IPS-NIHi7 (cell line): Measurements from ENCODE around the gene ASPA.
"Not testable (repeated sequence)": the region's sequence is repeated elsewhere in the genome, so short reads cannot be mapped to it uniquely, and the experiment has no call there.

Experiments used
- DNase-seq: peaks from one replicate; pipeline ENCODE4 v3.0.0; 2012; ENCODE audit warnings: mixed read lengths; ENCODE audit errors: extremely low spot score

Gene ASPA

DNA sequence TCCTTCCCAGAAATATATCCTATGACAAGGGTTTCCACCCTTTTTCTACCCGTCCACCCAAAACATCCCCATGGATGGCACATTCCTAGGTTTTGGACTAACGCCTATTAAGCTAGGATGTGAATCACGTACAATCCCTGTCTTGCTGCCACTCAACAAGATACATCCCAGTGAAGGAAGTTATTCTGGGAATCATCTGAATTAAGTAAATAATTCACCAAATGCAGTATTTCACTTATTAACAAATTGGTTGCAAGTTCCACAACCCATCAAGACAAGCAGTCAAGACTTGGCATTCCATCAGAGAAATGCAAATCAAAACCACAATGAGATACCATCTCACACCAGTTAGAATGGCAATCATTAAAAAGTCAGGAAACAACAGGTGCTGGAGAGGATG is 32.1 kb downstream of the ASPA start:
- no peak for DNase-seq

DNA sequence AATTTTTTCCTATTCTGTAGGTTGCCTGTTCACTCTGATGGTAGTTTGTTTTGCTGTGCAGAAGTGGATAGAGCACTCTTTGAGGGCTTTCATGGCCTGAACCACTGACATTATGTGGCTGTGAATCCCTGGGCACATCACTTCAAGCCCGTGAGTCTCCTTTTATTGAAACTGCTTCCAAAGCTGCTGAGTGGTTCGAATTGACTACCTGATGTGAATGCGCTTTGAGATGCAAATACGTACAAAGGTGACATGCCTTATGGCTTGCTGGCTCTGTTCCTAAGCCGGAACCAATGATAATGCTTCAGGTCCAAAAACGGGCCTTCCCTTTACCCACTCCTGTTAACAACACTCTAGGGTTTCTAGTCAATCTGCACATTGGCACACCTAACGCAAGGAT is 34.3 kb downstream of the ASPA start:
- no peak for DNase-seq

DNA sequence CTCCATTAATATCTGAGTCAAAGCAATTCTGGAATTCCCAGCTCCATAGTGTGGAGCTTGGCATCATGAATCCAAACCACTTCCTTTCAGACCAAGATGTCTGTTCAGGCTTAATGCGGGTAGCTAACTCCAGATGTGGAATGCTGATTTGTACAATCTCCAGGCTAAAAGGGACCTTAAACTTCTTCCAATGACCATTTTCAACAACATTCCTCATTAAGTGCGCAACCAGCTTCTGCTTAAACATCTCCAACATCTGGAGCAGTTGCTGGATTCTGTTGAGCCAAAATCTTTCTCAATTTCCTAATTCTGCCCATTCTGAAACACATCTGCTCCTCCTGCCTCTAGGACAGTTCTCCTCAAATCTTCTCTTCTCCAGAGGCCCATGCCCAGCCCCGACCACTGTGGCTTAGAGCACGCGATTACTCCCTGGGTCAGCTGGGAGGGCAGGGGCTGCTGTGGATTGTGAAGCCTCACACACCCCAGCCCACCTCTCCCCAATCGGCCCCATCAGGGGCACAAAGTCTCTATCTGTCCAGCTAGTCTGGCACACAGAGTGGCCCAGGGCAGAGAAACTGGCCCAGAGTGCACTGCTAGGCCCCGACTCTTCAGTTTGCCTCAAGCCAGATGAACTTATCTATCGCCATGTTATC is 36.2 kb downstream of the ASPA start:
- DNase-seq, result no peak

DNA sequence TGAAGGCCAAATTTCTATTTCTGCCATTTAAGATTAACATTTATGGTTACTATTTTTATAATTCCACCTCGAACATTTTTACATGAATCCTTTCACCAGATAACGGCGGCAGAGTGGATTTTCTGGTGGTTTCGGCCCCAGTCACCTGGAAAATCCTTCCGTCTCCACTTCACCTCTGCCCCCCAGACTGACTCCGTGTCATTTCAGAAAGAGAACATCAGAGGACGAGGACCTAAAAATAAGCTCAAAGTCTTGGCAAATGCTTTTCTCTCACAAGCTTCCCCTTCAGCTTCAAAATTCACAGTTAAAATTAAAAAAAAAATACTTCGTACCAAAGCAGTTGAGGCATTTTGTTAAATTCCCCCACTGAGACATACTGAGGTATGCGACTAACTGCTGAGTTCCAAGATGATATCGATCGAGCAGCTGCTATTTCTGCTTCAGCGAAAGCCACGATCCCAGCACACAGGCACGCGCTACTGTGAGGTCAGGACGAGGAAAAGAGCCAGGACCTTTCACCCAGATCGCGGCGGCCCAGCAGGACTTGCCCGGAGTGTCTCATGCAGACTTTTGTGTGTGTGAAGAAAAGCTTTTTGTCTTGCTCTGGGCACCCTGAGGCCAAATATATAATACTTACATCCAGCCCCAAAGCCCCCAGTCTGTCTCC is 36.8 kb downstream of the ASPA start:
- DNase-seq, result peak; percentile 59

DNA sequence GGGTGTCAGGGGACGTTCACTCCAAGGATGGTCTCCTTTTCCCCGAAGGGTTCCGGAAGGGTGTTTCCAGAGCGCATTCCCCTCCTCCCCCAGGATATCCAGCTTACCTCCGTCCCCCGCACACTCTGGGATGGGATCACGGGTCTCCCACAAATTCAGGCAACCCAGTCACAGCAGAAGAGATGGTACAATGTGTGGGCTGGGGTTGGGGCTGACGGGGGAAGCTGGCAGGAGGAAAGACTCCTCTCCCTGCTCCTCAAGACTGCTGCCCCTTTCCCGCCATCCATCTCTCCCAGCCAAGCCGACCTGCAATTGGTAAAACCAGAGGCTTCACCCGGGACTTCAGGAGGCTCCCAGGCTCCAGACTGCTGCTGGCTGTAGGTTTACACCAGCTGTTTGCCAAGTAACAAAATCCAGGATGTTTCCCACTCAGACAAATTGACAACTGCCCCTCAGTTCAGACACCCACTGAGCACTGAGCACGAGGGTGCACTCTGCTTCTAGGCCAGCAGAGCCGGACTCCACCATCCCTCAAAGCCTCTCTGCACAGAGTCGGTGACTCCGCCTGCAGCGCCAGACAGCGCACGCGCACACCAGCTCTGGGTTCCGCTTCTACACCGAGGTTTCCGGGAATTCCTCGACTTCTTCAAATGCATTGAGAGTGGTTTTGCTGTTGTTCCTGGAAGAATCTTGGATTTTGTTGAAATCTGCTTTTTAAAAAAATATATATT is 37.7 kb downstream of the ASPA start:
- no peak for DNase-seq

DNA sequence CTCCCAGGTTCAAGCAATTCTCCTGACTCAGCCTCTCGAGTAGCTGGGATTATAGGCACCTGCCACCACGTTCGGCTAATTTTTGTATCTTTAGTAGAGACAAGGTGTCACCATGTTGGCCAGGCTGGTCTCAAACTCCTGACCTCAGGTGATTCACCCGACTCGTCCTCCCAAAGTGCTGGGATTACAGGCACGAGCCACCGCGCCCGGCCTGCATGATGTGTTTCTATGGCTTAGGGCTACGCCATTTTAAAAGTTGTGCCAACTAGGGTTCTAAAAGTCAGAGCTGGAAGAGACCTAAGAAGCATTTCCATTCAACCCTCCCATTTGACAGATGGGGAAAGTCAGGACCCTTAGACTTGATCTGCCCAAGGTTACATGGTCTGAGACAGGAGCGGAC is 38.4 kb downstream of the ASPA start:
- not testable (repeated sequence) for DNase-seq

DNA sequence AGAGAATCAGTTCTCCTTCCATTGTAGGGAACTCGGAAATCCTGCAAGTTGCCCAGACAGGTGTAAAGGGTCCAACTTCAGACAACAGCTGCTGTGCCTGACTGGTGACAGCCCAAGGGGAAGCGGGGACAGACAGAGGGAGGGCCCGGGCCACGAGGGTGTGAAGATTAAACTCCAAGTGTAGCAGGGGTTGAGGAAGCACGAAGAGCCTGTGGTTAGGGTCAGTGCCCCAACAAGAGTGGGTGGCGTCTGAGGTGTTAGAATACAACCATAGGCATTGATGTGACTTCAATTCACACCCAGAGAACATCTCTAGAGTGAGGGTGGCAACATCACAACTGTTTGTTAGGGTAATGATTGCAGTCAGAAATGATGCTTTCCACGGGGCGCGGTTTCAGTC is 39.1 kb downstream of the ASPA start:
- no peak for DNase-seq

DNA sequence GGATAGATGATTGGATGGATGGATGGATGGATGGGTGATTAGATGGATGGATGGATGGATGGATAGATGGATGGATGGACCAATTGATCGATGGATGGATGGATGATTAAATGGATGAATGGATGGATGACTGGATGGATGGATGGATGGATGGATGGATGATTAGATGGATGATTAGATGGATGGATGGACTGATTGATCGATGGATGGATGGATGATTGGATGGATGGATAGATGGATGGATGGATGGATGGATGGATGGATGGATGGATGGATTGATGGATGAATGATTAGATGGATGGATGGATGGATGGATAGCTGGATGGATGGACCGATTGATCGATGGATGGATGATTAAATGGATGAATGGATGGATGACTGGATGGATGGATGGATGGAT is 43.7 kb downstream of the ASPA start:
- DNase-seq, result not testable (repeated sequence)

DNA sequence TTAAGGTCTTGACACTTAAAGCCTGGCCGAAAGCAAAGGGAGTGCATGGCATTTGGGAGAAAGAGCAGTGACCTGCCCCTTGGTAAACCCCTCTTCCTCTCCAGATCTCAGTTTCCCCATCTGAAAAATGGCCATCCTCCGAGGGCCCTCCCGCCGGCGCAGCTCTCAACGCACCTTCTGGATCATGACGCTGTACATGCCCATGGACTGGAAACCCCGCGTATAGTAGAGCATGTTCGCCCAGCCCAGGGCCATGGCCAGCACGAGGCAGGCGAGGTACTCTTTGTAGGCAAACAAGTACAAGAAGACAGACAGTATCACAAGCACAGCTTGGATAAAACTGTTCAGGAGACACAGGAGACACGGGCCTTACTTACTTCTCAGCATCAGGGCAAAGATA is 48.2 kb downstream of the ASPA start:
- DNase-seq, result no peak

DNA sequence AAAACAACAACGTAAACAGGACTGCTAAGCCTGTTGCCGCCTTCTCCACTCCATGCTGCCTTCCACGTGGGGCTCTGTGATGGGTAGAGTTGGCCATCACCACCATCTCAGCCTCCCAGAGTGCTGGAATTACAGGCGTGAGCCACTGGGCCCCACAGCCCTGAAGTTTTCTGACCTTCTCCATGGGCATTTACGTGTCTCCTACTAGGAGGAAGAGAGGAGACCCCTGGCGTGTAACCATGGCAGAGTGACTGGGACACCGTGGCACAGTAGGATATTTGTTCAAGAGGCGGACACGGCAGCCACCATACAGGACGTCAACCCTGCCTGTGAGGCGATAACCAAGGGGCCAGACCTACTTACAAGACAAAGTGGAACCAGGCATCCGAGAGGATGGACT is 50.7 kb downstream of the ASPA start:
- DNase-seq, result no peak

DNA sequence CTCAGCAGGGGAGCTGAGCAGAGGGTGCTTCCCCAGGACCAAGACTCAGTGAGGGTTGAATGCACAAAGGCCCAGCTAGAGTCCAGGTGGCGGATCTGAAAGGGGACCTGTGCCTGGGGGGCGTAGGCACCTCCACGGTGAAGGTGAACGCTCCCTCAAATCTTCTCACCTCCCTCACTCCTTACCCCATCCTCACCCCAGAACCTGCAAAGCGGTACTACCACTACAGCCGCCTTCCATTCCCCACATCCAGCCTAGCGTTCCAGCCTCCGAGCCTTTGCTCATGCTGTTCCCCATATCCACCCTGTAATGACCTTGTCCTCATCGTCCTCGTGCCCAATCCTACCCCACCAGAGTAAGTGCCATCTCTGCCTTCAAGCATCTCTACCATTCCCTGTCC is 51.2 kb downstream of the ASPA start:
- DNase-seq, result no peak

DNA sequence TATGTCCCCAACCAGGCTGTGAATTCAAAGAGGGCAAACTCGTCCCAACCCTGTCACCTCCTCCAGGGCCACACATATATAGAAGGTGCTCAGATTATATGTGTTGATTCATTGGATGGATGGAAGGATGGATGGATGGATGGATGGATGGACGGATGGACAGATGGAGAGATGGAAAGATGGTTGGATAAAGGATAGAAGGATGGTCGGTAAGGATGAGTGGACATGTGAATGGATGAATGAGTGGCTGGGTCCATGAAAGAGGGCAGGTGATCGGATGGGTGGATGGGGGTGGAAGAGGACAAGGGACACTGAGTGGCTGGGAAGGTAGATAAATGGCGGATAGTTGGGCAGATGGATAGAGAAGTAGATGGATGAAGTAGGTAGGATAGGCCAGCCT is 51.7 kb downstream of the ASPA start:
- no peak for DNase-seq

DNA sequence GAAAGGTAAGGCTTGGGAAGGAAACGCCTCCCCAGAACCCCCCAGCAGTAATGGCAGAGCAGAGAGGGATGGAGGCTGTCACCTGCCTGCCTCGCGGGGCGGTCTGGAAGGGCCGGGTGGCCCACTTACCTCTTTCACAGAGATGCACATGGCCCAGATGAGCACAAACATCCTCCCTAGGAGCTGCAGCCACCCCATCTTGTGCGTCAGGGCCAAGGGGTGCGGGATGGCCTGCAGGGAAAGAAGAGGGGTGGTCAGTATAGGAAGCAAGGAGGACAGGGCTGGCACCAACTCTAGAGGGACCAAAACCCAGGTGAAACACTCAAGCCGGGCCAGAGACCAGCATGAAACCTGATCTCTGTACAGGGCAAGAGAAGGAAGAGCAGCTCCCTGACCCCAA is 52.1 kb downstream of the ASPA start:
- DNase-seq, result no peak

DNA sequence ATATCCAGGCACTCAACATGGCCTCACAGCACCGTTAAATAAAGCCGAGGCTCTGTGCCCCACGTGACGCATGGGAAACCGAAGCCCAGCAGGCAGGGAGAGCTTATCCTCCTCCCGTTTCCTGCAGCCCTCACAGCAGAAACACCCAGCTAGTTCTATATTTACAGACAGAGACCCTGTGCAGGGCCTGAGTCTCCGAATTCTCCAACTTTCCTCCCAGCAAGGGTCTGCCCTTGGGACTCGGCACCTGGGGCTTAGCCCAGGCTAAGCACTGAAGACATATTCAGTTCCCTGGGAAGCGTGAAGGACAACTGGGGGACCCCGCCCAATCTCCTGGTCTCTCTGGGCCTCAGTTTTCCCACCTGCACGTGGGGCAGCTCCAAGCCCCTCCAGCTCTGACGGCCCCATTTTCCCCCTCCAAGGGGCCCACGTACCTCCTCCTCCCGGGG is 52.6 kb downstream of the ASPA start:
- DNase-seq, result no peak

DNA sequence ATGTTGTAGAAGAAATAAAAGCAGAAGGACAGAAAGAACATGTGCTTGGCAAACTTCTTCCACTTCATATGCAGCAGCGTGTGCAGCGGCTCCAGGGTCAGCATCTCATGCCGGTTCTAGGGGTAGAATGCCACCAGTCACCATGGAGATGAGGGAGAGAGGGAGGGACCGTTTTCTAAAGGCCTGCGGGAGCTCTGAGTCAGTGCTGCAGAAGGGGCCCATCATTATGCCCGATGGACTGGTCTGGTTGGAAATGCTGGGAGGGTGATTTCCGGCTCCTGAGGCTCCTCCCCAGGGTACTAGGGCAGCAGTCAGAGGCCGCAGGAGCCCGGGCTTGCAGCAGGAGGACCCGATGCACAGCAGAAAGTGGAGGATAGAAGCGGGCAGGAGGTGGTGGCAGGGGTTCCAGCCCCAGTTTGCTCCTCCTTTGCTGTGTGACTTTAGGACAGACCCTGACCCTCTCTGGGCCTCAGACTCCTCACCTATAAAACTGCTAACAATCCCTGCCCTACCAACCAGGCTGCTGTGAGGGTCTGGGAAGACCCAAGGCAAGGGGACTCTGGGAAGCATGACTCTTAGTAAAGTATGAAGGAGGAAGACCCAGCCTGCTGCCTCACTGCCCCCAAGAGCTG is 53.2 kb downstream of the ASPA start:
- peak; percentile 58 for DNase-seq

DNA sequence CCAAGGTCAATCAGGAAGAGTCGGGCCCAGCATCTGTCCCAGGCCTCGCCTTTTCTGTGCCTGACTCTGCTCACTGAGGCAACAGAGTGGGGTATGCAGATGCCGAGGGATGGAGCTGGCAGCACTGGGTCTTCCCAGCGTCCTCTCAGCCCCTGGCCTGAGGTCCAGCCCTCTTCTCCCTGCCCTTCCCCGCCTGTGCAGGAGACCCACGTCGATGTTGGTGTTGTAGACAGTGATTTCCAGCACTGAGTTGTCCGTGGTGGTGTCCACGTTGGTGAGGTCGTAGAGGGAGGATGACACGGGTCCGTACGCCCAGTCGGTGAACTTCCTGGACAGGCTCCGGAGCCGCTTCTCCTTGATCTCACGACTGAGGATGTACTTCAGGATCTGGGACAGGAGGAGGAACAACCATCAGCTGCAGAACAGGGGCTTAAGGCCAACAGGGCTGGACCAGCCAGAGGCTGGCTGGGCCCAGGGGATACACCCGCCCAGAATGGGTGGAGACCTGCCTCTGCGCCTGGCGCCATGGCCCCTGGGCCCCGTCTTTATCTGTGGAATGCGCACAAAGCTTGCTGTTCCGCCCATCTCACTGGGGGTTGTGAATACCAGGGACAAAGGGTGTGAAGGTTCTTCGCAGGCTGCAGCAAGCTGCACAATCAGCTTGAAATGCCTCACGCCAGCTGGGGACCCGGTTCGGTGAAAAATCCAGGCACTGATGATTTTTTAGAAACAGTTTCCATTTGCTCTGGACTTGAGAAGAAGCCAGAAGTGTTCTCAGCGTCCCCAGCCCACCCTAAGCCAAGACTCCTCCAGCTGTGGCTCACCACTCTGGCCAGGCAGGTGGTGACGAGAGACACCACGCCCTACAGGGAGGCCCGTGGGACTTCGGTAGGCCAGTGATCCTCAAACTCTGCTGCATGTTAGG is 54.3 kb downstream of the ASPA start:
- DNase-seq, result peak; percentile 81

DNA sequence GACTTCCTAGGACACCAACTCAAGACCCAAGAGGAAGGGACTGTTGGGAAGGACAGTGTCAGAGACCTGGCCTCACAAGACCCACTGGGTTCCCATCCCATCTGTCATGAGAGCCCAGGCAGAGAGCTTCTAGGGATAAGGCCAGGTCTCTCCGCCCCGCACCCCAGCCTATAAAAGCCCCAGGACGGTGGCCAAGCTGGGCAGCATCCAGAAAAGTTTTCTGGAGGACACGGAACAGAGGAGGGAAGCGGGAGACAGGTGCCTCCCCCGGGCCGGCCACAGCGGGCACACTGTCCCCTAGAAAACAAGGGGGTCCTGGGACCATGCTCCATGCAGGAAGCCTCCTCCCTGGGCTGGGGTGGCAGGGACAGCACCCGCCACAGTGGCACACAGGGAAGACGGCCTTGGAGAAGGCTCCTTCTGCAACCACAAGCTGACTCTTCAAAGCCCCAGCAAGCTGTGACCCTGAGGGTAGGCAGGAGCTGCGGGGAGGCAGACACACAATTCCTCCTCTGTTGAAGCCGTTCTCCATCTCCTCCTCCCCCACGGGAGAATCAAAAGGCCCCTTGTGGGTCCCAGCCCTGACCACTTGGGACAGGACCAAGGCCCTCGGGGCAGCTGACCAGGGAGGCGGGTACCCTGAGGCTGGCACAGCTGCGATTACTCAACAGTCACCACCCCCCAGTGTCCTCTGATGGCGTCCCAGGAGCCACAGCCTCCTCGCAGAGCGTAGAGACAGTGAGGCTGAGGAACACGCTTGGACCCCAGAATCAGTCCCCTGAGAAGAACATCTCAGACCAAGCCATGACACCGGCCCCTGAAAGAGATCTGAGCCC is 55.7 kb downstream of the ASPA start:
- DNase-seq, result no peak

DNA sequence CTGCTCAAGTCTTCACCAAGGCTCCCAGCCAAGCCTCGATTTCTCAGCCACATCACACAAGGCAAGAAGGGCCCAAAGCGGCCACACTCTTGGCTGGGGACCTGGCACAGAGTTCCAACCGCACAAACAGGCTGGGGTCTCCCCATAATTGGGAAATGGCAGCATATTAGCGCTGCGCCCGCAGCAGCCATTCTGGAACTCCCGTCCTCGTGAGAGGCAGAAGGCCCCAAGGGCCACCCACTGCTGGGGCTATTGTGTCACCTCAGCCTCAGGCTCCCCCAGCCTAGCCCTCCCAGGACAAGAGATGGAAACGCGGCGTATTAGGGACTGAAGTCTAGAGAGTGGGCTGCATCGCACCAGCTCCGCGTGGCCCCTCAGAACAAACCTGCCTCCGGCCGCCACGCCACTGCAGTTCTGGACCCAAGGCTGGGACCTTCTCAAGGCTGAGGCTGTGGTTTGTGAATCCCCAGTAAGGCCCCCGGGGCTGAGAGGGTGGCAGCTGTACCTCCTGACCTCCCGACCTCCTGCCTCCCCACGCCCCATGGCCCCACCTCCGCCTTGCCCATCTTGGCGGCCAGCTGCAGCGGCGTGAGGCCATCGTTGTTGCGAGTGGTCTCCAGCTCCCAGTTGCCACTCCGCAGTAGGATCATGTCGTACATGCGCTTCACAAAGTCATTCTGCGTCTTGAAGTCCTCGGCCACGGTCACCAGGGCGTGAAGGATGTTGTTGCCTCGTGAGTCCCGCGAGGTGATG is 56.5 kb downstream of the ASPA start:
- no peak for DNase-seq

DNA sequence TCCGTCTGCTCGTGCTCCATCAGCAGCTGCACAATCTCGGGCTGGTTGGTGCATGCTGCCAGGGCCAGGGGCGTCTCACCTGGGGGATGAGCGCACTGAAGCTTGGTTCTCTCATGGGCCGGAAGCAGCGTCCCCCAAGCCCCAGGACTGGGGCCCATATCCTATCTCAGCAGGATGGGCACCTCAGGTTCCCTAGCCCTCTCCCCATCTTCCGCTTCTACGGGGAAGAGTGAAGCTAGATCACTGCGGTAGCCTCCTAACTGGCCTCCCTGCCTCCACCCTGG is 57.0 kb downstream of the ASPA start:
- no peak for DNase-seq

DNA sequence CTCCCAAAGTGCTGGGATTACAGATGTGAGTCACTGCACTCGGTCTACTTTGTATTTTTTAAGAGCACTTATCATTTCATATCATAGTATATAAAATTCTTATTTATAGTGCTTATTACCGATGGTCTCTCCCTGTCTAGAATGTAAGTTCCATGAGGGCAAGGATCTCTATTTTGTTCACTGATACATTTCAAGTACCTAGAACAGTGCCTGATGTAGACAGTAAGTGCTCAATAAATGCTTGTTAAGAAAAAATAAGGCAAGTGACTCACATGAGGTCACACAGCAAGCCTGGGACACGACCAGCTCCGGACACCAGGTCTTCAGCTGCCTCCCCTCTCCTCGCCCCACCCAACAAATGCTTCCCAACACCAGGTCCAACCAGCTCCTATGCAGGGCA is 58.0 kb downstream of the ASPA start:
- DNase-seq, result no peak
